GM19452 (cell line): Measurements from ENCODE around the gene NUDT16L1.

ENCODE experiments used
- ATAC-seq: cut with Tn5 transposase; IDR thresholded peaks from one replicate; pipeline ENCODE4 v1.9.1; 2021; ENCODE audit not compliant: unreplicated experiment

The NUDT16L1 gene

DNA sequence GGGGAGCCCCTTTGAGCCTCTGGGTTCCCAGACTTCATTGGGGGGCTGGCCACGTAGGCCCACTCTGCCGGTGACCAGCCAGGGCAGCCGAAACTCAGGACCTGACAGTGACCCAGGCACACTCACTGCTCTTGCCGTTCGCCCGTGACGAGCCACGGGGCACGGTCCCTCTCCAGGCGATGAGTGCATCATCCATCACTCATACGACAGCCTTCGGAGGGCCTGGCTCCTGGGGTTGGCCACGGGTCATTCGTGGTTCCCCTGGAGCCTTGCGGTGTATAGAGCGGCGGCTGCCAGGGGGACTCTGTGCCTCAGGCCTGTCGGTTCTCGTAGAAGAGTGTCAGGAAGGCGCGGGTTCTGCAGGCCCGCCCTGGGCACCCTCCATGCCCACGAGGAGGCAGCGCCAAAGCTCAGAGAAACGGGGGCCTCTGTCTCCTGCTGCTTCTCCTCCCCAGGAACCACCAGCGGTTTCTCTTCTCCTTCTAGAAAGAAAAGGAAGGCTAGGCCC, 11.2 kb upstream of the NUDT16L1 start:
- no peak for ATAC-seq

DNA sequence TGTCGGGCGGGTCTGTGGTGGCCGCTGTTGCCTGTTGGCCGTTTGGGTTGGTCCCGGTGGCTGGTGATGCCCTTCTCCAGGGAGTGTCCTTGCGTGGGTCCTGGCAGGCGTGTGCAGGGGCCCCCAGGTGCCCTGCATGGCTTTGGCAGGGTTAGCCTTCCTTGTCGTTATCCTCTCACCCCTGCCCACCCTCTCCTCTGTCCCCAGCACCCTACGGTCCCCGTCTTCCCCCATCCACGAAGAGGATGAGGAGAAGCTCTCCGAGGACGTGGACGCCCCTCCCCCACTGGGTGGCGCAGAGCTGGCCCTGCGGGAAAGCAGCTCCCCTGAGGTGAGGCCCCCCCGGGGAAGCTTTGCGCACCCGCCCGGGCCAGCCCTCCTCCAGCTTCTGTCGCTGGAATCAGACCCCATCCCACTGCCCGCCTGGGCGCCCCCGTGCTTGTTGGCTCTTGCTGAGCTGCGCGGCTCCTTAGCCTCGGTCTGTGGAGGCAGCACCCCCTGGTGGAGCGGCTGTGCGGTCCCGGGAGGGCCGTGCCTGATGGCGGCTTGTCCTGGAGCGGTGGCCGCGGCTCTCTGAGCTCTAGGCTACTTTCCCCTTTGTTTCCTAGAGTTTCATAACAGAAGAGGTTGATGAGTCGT, 10.6 kb upstream of the NUDT16L1 start:
- ATAC-seq = no peak

DNA sequence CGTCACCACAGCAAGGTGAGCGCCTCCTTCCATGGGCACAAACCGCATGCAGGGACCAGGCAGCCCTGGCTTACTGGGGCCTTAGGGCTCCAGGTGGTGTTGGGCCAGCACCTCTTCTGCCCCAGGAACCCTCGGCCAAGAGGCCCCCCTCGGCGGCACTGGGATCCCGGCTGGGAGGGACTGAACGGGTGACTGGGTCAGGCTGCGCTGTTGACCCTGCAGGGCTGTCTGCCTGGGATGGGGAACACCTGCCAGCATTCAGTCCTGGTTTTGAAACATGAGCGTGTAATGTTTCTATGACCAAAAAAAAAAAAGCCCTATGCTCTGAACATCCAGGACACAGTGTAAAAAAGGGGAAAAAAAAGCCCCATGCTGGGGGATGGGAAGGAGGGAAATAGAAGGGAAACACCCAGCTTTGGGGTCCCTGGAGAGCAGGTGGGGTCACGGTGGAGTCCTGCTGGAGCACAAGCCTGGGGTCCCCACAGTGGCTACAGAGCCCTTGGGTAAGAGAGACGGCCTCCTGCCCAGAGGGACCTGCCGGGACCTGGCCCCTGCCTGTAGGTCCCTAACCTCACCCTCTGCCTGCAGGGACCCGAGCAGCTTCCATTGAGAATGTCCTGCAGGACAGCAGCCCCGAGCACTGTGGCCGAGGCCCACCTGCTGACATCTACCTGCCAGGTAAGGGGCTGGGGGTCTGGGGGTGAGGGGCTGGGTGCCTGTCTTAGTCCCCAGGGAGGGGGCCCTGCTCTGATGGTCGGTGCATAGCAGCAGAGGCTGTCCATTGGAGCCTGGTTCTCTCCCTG, 9.9 kb upstream of the NUDT16L1 start:
- no peak for ATAC-seq

DNA sequence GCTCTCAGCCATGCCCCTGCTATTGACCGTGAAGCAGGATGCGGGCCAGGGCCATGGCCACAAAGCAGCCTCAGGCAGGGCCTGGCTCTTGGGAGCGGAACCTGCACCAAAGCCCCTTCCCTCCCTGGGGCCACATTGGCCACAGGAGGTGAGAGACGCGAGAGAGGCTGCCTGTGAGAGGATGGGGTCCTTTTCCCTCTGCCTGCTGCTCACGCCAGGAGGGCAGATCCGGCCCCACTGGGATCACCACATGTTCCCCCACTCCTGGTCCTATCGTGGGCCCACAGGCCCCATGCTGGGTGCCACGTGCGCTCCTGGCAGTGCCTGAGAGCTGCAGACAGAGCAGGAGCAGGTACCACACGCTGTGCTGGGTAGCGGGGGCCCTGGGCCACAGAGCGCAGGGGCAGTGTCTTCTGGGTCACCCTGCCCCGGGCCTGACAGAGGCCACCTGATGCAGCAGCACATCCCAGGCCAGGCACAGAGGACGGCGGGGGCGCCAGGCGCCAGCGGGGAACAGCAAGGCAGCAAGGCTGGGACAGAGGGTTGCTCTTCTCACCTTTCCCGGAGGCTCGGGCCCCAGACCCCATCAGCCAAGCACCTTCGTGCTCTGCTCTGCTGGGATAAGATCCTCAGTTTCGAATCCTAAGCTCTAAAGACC, 9.2 kb upstream of the NUDT16L1 start:
- ATAC-seq = no peak

DNA sequence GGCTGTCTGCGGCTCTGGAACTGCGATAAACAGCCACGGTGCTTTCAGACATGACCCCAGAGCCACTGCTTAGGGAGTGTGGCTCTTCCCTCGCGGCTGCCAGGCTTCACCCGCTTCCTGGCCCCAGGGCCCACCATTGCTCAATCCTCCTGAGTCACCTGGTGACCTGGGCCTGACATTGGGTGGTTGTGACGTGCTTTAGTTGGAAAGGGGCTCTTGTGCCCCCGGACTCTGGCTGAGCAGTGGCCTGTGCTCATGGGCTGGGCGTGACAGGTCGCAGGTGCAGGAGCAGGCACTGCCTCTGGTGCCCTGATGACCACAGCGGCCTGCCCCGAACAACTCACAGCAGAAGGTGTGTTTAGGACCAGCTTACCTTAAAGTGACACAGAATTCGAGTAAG, 8.6 kb upstream of the NUDT16L1 start:
- no peak for ATAC-seq

DNA sequence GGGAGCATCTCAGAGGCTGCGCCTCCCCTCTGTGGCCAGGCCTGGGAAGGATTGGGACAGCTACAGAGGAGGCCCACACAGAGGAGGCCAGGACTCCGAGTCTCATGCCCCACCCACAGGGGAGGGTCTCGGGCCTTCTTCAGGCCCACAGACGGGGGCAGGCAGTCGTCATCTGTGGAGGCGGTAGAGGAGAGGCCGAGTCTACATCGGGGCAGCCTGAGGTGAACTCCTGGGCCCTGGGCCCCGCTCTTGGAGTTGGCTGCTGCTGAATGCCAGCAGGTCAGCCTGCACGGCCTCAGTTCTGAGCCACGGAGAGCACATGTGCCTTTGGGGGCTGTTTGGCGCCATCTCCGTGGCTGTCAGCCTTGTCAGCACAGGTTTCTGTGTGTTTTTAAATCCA, 8.1 kb upstream of the NUDT16L1 start:
- no peak for ATAC-seq

DNA sequence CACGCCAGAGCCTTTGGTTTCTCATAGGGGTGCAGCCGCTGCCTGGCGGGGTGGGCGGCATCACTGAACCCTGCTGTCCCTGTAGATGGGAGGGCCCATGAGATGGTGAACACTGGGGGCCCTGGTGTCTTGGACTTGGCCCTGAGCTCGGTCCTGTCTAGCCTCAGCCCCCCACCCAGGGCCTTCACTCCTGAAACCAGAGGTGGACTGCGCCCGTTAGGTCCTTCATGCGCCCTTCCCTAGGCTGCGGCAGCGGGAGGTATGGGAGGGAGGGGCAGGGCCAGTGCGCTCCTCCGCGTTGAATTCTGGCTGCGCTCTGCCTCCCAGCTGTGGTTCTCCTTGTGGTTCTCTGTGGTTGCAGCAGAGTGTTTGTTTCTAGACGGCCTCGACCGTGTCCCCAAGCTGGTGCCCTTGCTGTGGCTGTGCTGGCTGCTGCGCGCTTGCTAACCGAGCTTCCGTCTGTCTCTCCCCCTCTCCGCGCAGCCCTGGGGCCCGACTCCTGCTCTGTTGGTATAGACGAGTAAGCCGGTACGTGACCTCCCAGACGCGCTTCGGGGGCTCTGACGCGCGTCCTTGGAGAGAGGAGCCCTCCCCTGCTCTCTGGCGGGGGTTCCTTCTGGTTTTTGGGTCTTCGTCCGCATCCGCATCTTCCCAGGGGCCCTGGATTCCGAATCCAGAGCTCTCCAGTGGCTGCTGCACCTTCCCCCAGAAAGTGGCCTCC, 7.4 kb upstream of the NUDT16L1 start:
- no peak for ATAC-seq

DNA sequence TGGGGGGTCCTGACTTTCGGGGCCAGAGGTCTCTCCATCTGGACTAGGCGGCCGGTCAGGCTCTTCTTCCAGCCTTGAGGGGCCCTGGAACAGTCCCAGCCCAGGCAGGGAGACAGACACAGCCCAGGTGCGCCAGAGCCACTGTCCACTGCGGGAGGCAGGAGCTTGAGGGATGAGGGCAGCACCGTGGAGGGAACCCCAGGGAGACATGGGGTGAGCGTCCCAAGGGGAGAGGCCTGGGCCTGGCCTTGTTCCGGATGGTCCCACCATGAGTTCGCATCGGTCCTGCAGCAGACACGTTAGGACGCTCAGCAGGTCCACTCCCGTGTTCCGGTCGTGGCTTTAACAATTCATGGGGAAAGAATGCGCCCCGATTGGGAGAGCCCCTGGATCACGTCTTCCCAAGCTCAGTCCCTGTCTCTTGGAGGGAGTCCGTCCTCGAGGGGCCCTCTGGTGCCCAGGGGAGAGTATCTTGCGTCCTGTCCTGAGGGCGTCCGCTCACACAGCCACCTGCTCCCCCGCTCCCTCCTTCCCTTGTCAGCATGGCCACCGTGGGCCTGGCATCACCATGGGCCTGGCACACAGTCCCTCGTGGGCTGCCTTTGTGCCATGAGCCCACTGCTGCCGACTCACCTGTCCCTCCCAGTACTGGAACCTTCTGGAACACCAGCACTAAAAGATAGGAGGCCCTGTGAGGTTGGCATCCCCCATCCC, 6.7 kb upstream of the NUDT16L1 start:
- no peak for ATAC-seq

DNA sequence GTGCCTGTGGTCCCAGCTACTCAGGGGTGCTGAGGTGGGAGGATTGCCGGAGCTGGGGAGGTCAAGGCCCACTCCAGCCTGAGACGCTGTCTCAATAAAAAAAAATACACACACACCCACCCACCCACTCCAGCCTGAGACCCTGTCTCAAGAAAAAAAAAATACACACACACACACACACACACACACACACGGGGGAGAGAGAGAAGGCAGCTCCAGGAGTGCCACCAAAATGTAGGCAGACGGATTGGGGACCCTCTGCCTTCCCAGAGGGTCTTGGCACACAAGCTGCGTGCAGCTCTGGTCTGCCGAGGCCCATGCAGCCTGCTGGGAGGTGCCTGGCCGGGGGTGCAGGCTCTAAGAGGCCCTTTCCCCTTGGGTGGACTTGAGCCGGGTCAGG, 5.9 kb upstream of the NUDT16L1 start:
- no peak for ATAC-seq

DNA sequence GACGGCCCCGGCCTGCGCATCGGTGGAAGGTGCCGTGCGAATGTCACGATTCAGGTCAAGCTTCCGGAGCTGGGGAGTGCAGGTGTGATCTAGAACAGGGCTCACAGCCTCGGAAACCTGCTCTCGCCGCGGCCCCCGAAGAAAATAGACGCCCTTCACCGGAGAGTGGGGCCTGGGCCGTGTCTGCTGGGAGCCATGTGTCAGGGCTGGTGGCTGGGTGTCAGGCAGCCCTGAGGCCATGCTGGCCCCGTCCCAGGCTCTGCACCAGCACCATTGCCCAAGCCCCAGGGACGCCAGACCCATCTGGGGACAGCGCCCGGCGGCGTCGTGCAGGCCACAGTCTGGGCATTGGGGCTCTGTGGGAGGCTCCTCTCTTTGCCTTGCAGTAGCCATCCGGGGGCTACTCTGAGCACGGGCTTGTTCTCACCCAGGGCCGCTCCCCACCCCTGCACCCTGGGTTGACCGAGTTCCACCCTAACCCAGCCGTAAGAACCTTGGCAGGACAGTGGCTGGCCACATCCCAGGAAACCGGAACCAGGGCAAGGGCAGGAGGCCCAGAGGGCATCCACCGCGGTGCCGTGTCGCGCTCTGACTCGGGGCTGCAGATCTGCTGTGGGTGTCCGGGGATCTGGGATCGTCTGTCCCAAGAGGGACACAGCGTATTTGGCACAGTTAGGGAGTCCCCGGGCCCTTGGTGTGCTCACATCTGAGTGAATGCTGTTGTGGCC, 5.3 kb upstream of the NUDT16L1 start:
- ATAC-seq = no peak

DNA sequence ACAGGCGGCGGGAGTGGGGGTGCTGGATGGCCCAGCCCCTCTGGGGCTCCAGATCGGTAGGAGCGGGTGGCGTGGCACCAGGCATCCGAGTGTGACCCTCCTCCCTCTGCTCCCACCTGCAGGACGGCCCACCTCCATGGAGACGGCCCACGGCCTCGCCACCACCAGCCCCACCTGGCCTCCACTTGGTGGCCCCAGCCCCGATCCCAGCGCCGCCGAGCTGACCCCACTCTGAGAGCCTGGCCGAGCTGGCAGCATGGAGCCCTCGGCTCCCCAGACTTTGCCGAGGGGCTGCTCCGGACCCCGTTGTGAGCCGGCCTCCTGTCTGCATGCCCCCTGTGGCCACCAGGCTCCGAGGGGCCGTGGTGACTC, 4.7 kb upstream of the NUDT16L1 start:
- no peak for ATAC-seq

DNA sequence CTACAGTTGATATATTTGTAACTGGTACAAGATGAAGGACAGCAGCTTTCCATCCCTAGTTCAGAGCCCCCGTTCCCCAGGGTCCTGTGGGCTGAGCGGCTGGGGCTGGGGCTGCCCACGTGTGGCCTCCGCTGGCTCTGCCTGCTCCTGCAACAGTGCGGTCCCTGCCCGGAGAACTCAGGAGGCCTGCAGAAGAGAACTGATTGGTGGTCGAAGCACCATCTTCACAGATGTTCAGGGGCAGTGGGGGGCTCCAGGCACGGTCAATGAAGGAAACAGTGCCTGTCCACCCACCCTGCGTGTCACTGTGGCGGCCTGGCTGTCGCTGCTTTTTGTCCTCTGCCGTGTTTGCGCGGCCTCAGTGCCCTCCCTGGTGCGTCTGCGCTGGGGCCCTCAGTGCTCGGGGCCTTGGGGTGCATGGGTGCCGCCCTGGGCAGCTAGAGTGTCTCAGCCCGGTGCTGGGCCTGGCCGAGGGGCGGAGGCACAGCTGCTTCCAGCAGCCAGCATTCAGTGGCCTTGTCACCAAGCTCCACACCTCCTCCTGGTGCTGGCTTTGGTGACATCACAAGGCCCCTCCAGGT, 4.2 kb upstream of the NUDT16L1 start:
- no peak for ATAC-seq

DNA sequence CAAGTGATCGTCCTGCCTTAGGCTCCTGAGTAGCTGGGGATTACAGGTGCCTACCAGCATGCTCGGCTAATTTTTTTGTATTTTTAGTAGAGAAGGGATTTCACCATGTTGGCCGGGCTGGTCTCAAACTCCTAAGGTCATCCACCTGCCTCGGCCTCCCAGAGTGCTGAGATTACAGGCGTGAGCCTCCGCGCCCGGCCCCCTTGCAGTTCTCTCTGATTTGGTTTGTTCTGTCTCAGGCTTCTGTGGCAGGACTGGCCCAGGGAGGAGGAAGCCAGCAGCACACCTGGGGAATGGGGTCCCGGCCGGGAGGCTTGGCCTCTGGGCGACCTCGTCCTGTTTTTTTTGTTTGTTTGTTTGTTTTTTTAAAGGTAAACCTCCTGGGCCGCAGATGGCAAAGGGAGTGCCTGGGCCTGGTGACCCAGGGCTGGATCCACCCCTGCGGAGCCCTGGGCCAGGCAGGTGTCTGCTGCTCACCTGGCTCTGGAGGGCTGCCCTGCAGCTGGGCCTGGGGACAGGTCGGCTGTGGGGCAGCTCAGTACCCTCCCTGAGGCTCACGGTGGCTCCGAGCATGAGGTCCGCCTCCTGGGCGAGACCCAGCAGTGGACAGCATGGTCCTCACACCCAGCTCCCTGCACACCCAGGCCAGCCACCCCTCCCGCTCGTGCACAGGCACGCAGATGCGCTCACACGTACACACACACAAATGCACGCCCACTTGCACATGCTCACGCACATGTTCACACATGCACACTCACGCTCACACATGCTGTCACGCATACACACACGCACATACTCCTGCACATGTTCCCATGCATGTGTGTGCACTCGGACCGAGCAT, 3.3 kb upstream of the NUDT16L1 start:
- no peak for ATAC-seq

DNA sequence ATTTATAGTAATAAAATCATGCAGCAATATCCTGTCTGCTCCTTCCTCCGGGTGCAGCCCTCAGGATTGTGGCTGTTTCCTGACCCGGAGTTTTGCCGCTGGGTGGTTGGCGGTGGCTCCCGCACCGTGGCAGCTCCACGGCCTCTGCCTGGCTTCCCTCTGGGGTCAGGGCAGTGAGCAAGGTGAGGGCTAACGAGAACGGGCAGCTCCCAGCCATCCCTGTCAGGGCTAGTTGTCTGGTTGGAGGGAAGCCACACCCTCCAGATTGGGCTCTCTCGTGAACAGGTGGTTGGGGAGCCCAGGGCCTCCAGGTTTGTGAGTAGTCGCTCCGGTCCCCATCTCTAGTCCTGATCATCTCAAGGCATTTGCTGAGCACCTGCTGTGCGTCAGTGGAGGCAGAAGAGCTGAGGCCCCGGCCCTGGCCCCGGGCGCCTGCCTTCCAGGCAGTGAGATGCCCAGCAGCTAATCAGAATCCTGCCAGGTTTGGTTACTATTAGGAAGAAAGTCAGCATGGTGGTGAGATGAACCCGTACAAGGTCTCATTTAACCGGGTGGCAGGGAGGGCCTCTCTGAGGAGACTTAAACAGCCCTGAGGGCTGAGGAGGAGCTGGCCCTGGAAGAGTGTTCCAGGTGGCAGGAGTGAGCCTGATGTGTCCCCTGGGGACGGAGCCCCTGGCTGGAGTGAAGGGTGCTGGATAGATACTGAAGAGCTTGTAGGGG, 2.3 kb upstream of the NUDT16L1 start:
- ATAC-seq = no peak

DNA sequence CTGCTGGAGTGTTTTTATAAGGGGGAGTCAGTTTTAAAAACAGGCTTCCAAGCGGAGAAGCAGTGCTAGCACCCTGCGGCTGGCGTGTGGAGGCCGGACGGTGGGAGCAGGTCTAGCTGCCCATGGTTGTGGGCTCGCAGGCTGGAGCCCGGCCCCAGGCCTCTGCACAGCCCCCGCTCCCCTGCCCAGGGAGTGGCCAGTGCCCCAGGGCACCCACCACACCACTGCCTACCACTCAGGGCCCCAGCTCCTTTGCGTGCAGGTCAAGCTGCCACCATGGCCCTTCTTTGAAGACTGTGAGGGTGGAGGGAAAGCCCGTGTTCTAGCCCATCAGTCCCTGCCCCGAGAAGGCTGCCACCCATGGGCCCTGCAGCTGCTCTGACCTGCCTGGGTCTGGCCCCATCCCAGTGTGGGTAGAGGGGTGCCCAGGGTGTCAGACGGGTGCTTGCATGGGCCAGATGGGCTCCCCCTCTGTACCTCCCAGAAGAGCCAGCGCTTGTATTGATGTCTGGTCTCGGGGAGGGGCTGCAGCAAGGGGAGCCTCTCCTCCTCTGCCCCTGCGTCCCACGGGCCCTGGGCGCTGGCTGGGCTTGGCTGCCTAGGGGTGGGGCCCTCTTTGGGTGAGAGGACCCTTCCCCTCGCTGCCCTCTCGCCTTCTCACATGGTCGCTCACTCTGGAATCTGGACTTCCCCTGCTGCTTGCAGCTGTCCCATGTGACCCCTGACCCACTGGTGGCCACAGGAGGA, 1.5 kb upstream of the NUDT16L1 start:
- ATAC-seq = no peak

DNA sequence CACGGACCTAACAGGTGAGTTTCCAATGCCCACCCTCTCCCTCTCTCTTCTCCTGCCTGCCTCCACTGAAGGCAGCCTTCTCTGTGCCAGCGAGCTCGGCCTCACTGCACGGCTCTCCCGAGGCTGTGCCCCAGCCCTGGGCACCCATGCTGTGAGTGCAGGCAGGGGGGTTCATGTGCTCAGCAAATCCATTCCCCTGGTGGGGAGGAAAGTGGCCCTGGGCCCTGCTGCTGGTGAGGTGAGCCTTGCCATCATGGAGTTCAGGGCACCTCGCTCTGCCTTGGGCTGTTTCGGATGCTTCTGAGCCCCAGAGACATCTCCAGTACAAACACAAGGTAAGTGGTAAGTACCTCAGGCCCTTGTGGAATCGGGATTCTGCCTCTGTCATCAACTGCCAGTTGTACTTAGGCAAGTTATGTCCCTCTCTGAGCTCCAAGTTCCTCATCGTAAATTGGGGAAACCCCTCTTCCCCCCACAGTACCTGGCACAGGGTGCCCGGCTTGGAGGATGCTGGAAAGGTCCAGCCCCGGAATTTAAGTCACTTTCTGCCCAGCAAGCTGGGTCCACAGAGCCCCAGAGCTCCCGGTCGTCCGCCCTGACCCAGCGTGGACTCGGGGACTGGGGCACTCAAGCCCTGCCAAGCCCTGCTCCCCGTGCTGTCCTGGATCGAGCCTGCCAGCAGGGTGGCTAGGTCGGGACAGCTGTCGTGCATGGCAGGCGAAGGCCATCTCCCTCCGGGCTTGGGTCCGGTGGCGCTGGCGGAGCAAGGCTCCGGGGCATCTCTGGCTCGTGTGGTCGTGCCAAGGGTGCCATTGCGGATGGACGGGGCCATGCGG, 684 bp upstream of the NUDT16L1 start:
- ATAC-seq = peak; percentile 14
